ENCODE results near the gene MVB12B.
A peak's percentile ranks its signal among the peaks of the same experiment; 100 is the strongest.

Gene MVB12B

GRCh38 chr9:126418608-126419007 is 92.0 kb downstream of the MVB12B start:
- Histone ChIP-seq H3K4me3 (ENCODE audit: insufficient read length, low read depth) (no peak overlapping the region), H3K9ac (ENCODE audit: insufficient read length, low read depth) (no peak overlapping the region), H3K36me3 (ENCODE audit: insufficient read depth, insufficient read length, low read length) (no peaks in the 10 kb centered on the region), H3K4me1 (ENCODE audit: insufficient read depth, insufficient read length) (peaks cover 25% of the 10 kb centered on the region), H3K27me3 (ENCODE audit: insufficient read depth, insufficient read length) (no peaks in the 10 kb centered on the region), H3K9me3 (ENCODE audit: insufficient read depth, low read length) (no peaks in the 10 kb centered on the region)
- TF ChIP-seq SUZ12 (IDR thresholded peaks at IDR 0.05; ENCODE audit: extremely low read depth, insufficient read depth, insufficient read length) = no peak
- no peak for TF ChIP-seq ZNF274 (IDR thresholded peaks at IDR 0.05; ENCODE audit: low read depth, low read length)
- TF ChIP-seq YY1 (IDR thresholded peaks at IDR 0.05; ENCODE audit: insufficient read depth, insufficient read length) = no peak
- DNase-seq (ENCODE audit: low read depth, low spot score) = no peak

GRCh38 chr9:126419475-126419874 is 92.8 kb downstream of the MVB12B start:
- Histone ChIP-seq H3K4me1 (ENCODE audit: insufficient read depth, insufficient read length) (peaks cover 25% of the 10 kb centered on the region), H3K9me3 (ENCODE audit: insufficient read depth, low read length) (no peaks in the 10 kb centered on the region), H3K9ac (ENCODE audit: insufficient read length, low read depth) (no peak overlapping the region), H3K36me3 (ENCODE audit: insufficient read depth, insufficient read length, low read length) (no peaks in the 10 kb centered on the region), H3K4me3 (ENCODE audit: insufficient read length, low read depth) (no peak overlapping the region), H3K27me3 (ENCODE audit: insufficient read depth, insufficient read length) (no peaks in the 10 kb centered on the region)
- no peak for DNase-seq (ENCODE audit: low read depth, low spot score)
- TF ChIP-seq SUZ12 (IDR thresholded peaks at IDR 0.05; ENCODE audit: extremely low read depth, insufficient read depth, insufficient read length) (no peak), YY1 (IDR thresholded peaks at IDR 0.05; ENCODE audit: insufficient read depth, insufficient read length) (no peak), ZNF274 (IDR thresholded peaks at IDR 0.05; ENCODE audit: low read depth, low read length) (no peak)

GRCh38 chr9:126420135-126420534 is 93.5 kb downstream of the MVB12B start:
- Histone ChIP-seq H3K27me3 (ENCODE audit: insufficient read depth, insufficient read length) (no peaks in the 10 kb centered on the region), H3K4me1 (ENCODE audit: insufficient read depth, insufficient read length) (peaks cover 25% of the 10 kb centered on the region), H3K4me3 (ENCODE audit: insufficient read length, low read depth) (no peak overlapping the region), H3K9ac (ENCODE audit: insufficient read length, low read depth) (no peak overlapping the region), H3K9me3 (ENCODE audit: insufficient read depth, low read length) (no peaks in the 10 kb centered on the region), H3K36me3 (ENCODE audit: insufficient read depth, insufficient read length, low read length) (no peaks in the 10 kb centered on the region)
- DNase-seq (ENCODE audit: low read depth, low spot score) = no peak
- TF ChIP-seq YY1 (IDR thresholded peaks at IDR 0.05; ENCODE audit: insufficient read depth, insufficient read length) (no peak), ZNF274 (IDR thresholded peaks at IDR 0.05; ENCODE audit: low read depth, low read length) (no peak), SUZ12 (IDR thresholded peaks at IDR 0.05; ENCODE audit: extremely low read depth, insufficient read depth, insufficient read length) (no peak)

GRCh38 chr9:126420643-126421564 is 94.3 kb downstream of the MVB12B start:
- Histone ChIP-seq H3K9me3 (ENCODE audit: insufficient read depth, low read length) (no peaks in the 10 kb centered on the region), H3K9ac (ENCODE audit: insufficient read length, low read depth) (no peak overlapping the region), H3K4me1 (ENCODE audit: insufficient read depth, insufficient read length) (peaks cover 25% of the 10 kb centered on the region), H3K27me3 (ENCODE audit: insufficient read depth, insufficient read length) (no peaks in the 10 kb centered on the region), H3K4me3 (ENCODE audit: insufficient read length, low read depth) (no peak overlapping the region), H3K36me3 (ENCODE audit: insufficient read depth, insufficient read length, low read length) (peaks cover 3% of the 10 kb centered on the region)
- TF ChIP-seq ZNF274 (IDR thresholded peaks at IDR 0.05; ENCODE audit: low read depth, low read length) (no peak), SUZ12 (IDR thresholded peaks at IDR 0.05; ENCODE audit: extremely low read depth, insufficient read depth, insufficient read length) (no peak), YY1 (IDR thresholded peaks at IDR 0.05; ENCODE audit: insufficient read depth, insufficient read length) (no peak)
- no peak for DNase-seq (ENCODE audit: low read depth, low spot score)

GRCh38 chr9:126421567-126422428 is 95.2 kb downstream of the MVB12B start:
- Histone ChIP-seq H3K4me1 (ENCODE audit: insufficient read depth, insufficient read length) (peaks cover 19% of the 10 kb centered on the region), H3K4me3 (ENCODE audit: insufficient read length, low read depth) (no peak overlapping the region), H3K36me3 (ENCODE audit: insufficient read depth, insufficient read length, low read length) (peaks cover 3% of the 10 kb centered on the region), H3K9ac (ENCODE audit: insufficient read length, low read depth) (no peak overlapping the region), H3K9me3 (ENCODE audit: insufficient read depth, low read length) (no peaks in the 10 kb centered on the region), H3K27me3 (ENCODE audit: insufficient read depth, insufficient read length) (no peaks in the 10 kb centered on the region)
- TF ChIP-seq SUZ12 (IDR thresholded peaks at IDR 0.05; ENCODE audit: extremely low read depth, insufficient read depth, insufficient read length) (no peak), ZNF274 (IDR thresholded peaks at IDR 0.05; ENCODE audit: low read depth, low read length) (no peak), YY1 (IDR thresholded peaks at IDR 0.05; ENCODE audit: insufficient read depth, insufficient read length) (no peak)
- DNase-seq (ENCODE audit: low read depth, low spot score) = peak; percentile 44

GRCh38 chr9:126423142-126423915 is 96.7 kb downstream of the MVB12B start:
- Histone ChIP-seq H3K4me3 (ENCODE audit: insufficient read length, low read depth) (no peak overlapping the region), H3K9me3 (ENCODE audit: insufficient read depth, low read length) (no peaks in the 10 kb centered on the region), H3K36me3 (ENCODE audit: insufficient read depth, insufficient read length, low read length) (peaks cover 3% of the 10 kb centered on the region), H3K27me3 (ENCODE audit: insufficient read depth, insufficient read length) (no peaks in the 10 kb centered on the region), H3K4me1 (ENCODE audit: insufficient read depth, insufficient read length) (peaks cover 17% of the 10 kb centered on the region), H3K9ac (ENCODE audit: insufficient read length, low read depth) (peak overlapping the region; percentile 25)
- no peak for DNase-seq (ENCODE audit: low read depth, low spot score)
- no peak for TF ChIP-seq SUZ12 (IDR thresholded peaks at IDR 0.05; ENCODE audit: extremely low read depth, insufficient read depth, insufficient read length)
- no peak for TF ChIP-seq ZNF274 (IDR thresholded peaks at IDR 0.05; ENCODE audit: low read depth, low read length)
- TF ChIP-seq YY1 (IDR thresholded peaks at IDR 0.05; ENCODE audit: insufficient read depth, insufficient read length) = no peak
